Liver (tissue), 9 donors: ENCODE data around the gene CFAP221. TPM values are rescaled to one million over a fixed set of nuclear protein-coding genes. Genes with fewer than 3 reads are reported as not detected.

ENCODE experiments used
- DNase-seq: peaks from one replicate; pipeline ENCODE4 v3.0.0-alpha.2; 2017; ENCODE audit warnings: low spot score
- H3K27ac ChIP-seq, 2 donors: one replicate each; pipeline ENCODE4 v1.7.0; 2013; ENCODE audit warnings: inconsistent platforms in 2 of 2, low read length in 2 of 2, control low read depth in 1 of 2, low read depth in 1 of 2, mild to moderate bottlenecking in 1 of 2
- H3K27me3 ChIP-seq, 4 donors: one replicate each; pipeline versions ENCODE4 v1.6.1 to v1.7.0; 2013; ENCODE audit warnings: low read length in 3 of 4, inconsistent platforms in 1 of 4, mild to moderate bottlenecking in 1 of 4, moderate library complexity in 1 of 4; ENCODE audit not compliant: control insufficient read depth in 4 of 4, insufficient read depth in 4 of 4
- H3K36me3 ChIP-seq, 4 donors: one replicate each; pipeline versions ENCODE4 v1.6.1 to v1.7.0; 2013; ENCODE audit warnings: low read length in 3 of 4, mild to moderate bottlenecking in 3 of 4, low read depth in 1 of 4, moderate library complexity in 1 of 4; ENCODE audit not compliant: control insufficient read depth in 4 of 4, insufficient read depth in 3 of 4
- H3K4me1 ChIP-seq, 4 donors: one replicate each; pipeline versions ENCODE4 v1.6.1 to v1.7.0; 2013; ENCODE audit warnings: low read length in 3 of 4, mild to moderate bottlenecking in 3 of 4, moderate library complexity in 1 of 4; ENCODE audit not compliant: control insufficient read depth in 4 of 4, insufficient read depth in 4 of 4
- H3K4me3 ChIP-seq, 3 donors: one replicate each; pipeline versions ENCODE4 v1.6.1 to v1.7.0; 2013; ENCODE audit warnings: low read length in 3 of 3, control low read depth in 1 of 3, low read depth in 1 of 3, mild to moderate bottlenecking in 1 of 3
- H3K9ac ChIP-seq, 2 donors: one replicate each; pipeline ENCODE4 v1.7.0; 2013; ENCODE audit warnings: low read length in 2 of 2, mild to moderate bottlenecking in 2 of 2, moderate library complexity in 2 of 2, control low read depth in 1 of 2, low read depth in 1 of 2
- H3K9me3 ChIP-seq, 4 donors: one replicate each; pipeline versions ENCODE4 v1.6.1 to v1.7.0; 2013; ENCODE audit warnings: low read length in 3 of 4; ENCODE audit not compliant: control insufficient read depth in 4 of 4
- ATF3 ChIP-seq: IDR thresholded peaks from 2 replicates; pipeline ENCODE4 v1.6.1; 2016; ENCODE audit warnings: antibody characterized with exemption
- CTCF ChIP-seq: fragments of 150-350 bp; IDR thresholded peaks from 2 replicates; pipeline ENCODE4 v1.5.1; 2017; ENCODE audit warnings: improper control_type of control experiment, low read depth, low read length; ENCODE audit not compliant: missing input control
- EGR1 ChIP-seq, 2 donors: IDR thresholded peaks; 2 replicates each; pipeline ENCODE4 v1.6.1; 2016 to 2018; ENCODE audit warnings: antibody characterized with exemption in 2 of 2, low read depth in 2 of 2
- FOXA1 ChIP-seq: IDR thresholded peaks from 2 replicates; pipeline ENCODE4 v1.6.1; 2016; ENCODE audit warnings: antibody characterized with exemption
- FOXA2 ChIP-seq: IDR thresholded peaks from 2 replicates; pipeline ENCODE4 v1.6.1; 2016; ENCODE audit warnings: antibody characterized with exemption
- GABPA ChIP-seq, 2 donors: IDR thresholded peaks in 1 of 2; conservative IDR thresholded peaks in 1 of 2; 2 replicates each; pipeline ENCODE4 v1.6.1; 2016; ENCODE audit warnings: antibody characterized with exemption in 2 of 2, mild to moderate bottlenecking in 1 of 2, moderate library complexity in 1 of 2
- HNF4A ChIP-seq, 2 donors: conservative IDR thresholded peaks; 2 replicates each; pipeline ENCODE4 v1.6.1; 2016; ENCODE audit warnings: antibody characterized with exemption in 2 of 2, mild to moderate bottlenecking in 2 of 2
- HNF4G ChIP-seq: IDR thresholded peaks from 2 replicates; pipeline ENCODE4 v1.6.1; 2016; ENCODE audit warnings: antibody characterized with exemption
- JUND ChIP-seq, 2 donors: IDR thresholded peaks; 2 replicates each; pipeline ENCODE4 v1.6.1; 2016; ENCODE audit warnings: antibody characterized with exemption in 2 of 2
- MAX ChIP-seq: IDR thresholded peaks from 2 replicates; pipeline ENCODE4 v1.6.1; 2016; ENCODE audit warnings: antibody characterized with exemption
- NR2F2 ChIP-seq: IDR thresholded peaks from 2 replicates; pipeline ENCODE4 v1.6.1; 2016; ENCODE audit warnings: antibody characterized with exemption
- RAD21 ChIP-seq, 2 donors: IDR thresholded peaks; 2 replicates each; pipeline ENCODE4 v1.6.1; 2016; ENCODE audit warnings: antibody characterized with exemption in 2 of 2, mild to moderate bottlenecking in 2 of 2
- REST ChIP-seq: IDR thresholded peaks from 2 replicates; pipeline ENCODE4 v1.6.1; 2016; ENCODE audit warnings: antibody characterized with exemption, mild to moderate bottlenecking
- RXRA ChIP-seq, 2 donors: IDR thresholded peaks; 2 replicates each; pipeline ENCODE4 v1.6.1; 2017 to 2018; ENCODE audit warnings: antibody characterized with exemption in 2 of 2, mild to moderate bottlenecking in 1 of 2
- SP1 ChIP-seq: IDR thresholded peaks from 2 replicates; pipeline ENCODE4 v1.6.1; 2018; ENCODE audit warnings: antibody characterized with exemption, mild to moderate bottlenecking
- TAF1 ChIP-seq: conservative IDR thresholded peaks from 2 replicates; pipeline ENCODE4 v1.6.1; 2016; ENCODE audit warnings: antibody characterized with exemption, mild to moderate bottlenecking
- YY1 ChIP-seq: IDR thresholded peaks from 2 replicates; pipeline ENCODE4 v1.6.1; 2016; ENCODE audit warnings: antibody characterized with exemption, mild to moderate bottlenecking
- ZBTB33 ChIP-seq: IDR thresholded peaks from 2 replicates; pipeline ENCODE4 v1.6.1; 2016; ENCODE audit warnings: antibody characterized with exemption
- WGBS: extraction: QIAGEN DNeasy Blood & Tissue Kit; methylation state at CpG from one replicate; pipeline ENCODE4 v1.1.7; 2013; 5-methylcytosine and 5-hydroxymethylcytosine counted together
- polyA plus RNA-seq, 2 donors: library from polyadenylated mRNA; stranded (reverse) in 1 of 2; unstranded in 1 of 2; fragments of 200-250 nt in 1 of 2; fragments of >200 nt in 1 of 2; fragmentation: Nextera tagmentation in 1 of 2; extraction: Ambion mirVana in 1 of 2; gene quantifications; one replicate each; pipeline versions ENCODE4 v1.2.1 to v1.2.3, GENCODE V29; 2013 to 2015
- total RNA-seq, 2 donors: library from RNA; depleted of rRNA; stranded (reverse); fragments of >200 nt; gene quantifications; one replicate each; pipeline ENCODE4 v1.2.3, GENCODE V29; 2014
- donor health status: healthy.
- donor health status: healthy.
- donor health status: healthy.
- donor health status: healthy.
- donor health status: healthy.

CFAP221 gene
- total and polyA plus RNA-seq, 4 donors, result 0.23 to 3.1 (median 1.2) TPM

GRCh38 chr2:119552902-119553301, 8.7 kb downstream of the CFAP221 start:
- no peaks in the 10 kb centered on the region for H3K27me3 ChIP-seq
- no peak for DNase-seq
- 90% methylated on average over 3 of the region's 3 CpGs for WGBS

More at GRCh38 chr2:119552902-119553301, 8.7 kb downstream of the CFAP221 start:
- no peak overlapping the region for H3K4me3 ChIP-seq
- H3K27ac ChIP-seq, result no peak overlapping the region
- no peaks in the 10 kb centered on the region for H3K9me3 ChIP-seq
- H3K9ac ChIP-seq, result no peak overlapping the region
- TF ChIP-seq YY1, result no peak
- no peak for TF ChIP-seq SP1
- TF ChIP-seq TAF1, result no peak
- no peak for TF ChIP-seq RAD21 (IDR thresholded peaks at IDR 0.05)
- TF ChIP-seq HNF4A (conservative IDR thresholded peaks at IDR 0.05), result no peak
- TF ChIP-seq GABPA (IDR thresholded peaks at IDR 0.05 in 1 of 2, conservative IDR thresholded peaks at IDR 0.05 in 1 of 2), result no peak
- TF ChIP-seq REST, result no peak
- no peak for TF ChIP-seq FOXA2
- TF ChIP-seq ATF3, result no peak
- TF ChIP-seq MAX, result no peak
- TF ChIP-seq JUND (IDR thresholded peaks at IDR 0.05), result no peak
- no peak for TF ChIP-seq FOXA1
- no peak for TF ChIP-seq NR2F2
- no peak for TF ChIP-seq CTCF
- TF ChIP-seq HNF4G, result no peak
- no peak for TF ChIP-seq ZBTB33
- TF ChIP-seq EGR1 (IDR thresholded peaks at IDR 0.05; ENCODE audit: low read depth in 2 of 2), result no peak
- no peak for TF ChIP-seq RXRA (IDR thresholded peaks at IDR 0.05)
- no peaks in the 10 kb centered on the region for H3K36me3 ChIP-seq
- H3K4me1 ChIP-seq, result peaks cover 0 to 9% (median 4%) of the 10 kb centered on the region in 4 donors
